T-helper 2 cell treated with Interferon-gamma antibody and Interleukin-4, amounts not matched to agents 100 ng/mL and 5 ng/mL, for 36 hours (primary cell): ENCODE measurements around the gene SLC2A9. TPM values are rescaled to one million over a fixed set of nuclear protein-coding genes. Genes with fewer than 3 reads are reported as not detected.

Source experiments
- intact Hi-C: fragments of 100-400 bp; cut with micrococcal nuclease; formaldehyde crosslinking; loops from one replicate; pipeline ENCODE4 v1.15.1; 2023
- total RNA-seq: library from RNA; stranded (reverse); gene quantifications from 2 replicates; pipeline ENCODE4 v1.2.3, GENCODE V29; 2022

The SLC2A9 gene
- total RNA-seq: 3.1 and 3.2 TPM in 2 replicates

GRCh38 chr4:10020871-10021652 lies at the start of gene SLC2A9:
Gene SLC2A9, minus strand, starts transcription at chr4:10021497. Its CDS starts 68 bp downstream, at chr4:10021429.
- intact Hi-C loops: no loop called here

GRCh38 chr4:10069075-10069642 lies 47.9 kb upstream of the SLC2A9 start:
- intact Hi-C loops: no loop called here

- intact Hi-C loops: no loop called here
Measured at GRCh38 chr4:10066670-10067651, 45.7 kb upstream of the SLC2A9 start.

- intact Hi-C loops: no loop called here
Measured at GRCh38 chr4:10066206-10066605, 44.9 kb upstream of the SLC2A9 start.

DNA sequence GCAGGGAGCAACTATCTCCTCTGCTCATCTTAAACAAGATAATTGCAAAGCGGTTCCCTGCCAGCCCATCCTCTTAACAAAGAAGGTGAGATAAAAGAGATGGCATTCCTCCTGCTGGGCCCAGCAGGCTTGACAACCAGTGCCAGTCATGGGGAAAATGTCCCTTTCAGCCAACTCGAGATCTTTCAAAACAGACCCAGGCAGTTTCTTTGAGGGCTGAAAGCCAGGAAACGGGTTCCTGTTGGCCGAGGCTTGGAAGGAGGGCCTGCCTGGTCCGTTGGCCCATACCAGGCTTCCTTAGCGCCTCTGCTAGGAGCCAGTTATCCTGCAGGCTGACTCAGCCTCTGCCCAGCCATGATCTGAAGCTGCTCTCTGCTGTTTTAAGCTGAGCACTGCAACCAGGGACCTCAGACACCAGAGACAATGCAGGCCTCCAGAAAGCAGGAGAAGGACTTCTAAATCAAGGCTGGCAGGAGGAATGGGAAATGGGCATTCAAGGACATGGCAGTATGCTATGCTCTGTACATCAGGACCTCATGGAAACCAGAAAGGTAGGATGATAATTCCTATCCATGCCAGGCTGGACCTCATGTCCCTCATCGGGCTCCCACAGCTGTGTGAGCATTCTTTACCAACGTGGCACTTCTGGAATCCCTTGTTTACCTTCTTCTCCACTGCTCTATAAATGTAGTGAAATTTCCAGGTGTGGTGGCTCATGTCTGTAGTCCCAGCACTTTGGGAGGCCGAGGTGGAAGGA lies 42.4 kb upstream of the SLC2A9 start:
- intact Hi-C loops: no loop called here

- intact Hi-C loops: no loop called here
Measured at GRCh38 chr4:10061650-10062415, 40.5 kb upstream of the SLC2A9 start.

DNA sequence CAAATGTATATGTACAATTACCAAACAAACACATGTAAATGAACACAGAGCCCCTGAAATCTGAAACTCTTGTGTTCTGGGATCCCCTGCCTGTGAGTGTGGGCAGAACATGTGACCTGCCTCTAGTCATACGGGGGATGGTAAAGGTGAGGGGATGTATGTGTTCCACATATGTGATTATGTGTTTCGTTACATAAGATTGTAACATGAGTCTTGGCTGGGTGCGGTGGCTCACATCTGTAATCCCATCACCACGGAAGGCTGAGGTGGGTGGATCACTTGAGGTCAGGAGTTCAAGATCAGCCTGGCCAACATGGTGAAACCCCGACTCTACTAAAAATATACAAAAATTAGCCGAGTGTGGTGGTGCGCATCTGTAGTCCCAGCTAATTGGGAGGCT lies 37.1 kb upstream of the SLC2A9 start:
- intact Hi-C loops: no loop called here

GRCh38 chr4:10057023-10057395 lies 35.7 kb upstream of the SLC2A9 start:
- intact Hi-C loops: no loop called here

GRCh38 chr4:10056334-10057022 lies 35.2 kb upstream of the SLC2A9 start:
- intact Hi-C loops: no loop called here

- intact Hi-C loops: no loop called here
Measured at GRCh38 chr4:10055871-10056270, 34.6 kb upstream of the SLC2A9 start.

DNA sequence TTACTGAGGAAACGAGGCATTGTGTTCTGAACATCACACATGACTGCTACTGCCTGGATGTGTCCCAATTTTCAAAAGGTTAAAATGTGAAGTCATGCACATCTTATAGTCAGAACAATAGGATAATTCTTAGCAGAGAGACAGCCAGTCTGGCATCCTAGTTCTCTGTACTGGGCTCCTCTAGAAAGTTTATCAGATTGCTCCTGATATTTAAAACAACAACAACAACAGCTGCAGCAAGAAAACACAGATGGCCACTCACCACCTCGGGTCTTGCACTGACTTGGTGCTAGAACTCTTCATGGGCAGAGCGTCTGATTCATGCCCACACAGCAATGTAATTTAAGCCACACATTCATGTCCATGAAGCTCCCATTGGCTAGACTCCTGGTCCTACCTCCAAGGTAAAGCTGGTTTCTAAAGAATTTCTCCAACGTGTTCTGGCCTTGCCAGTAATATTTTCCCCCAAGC lies 33.3 kb upstream of the SLC2A9 start:
- intact Hi-C loops: no loop called here

DNA sequence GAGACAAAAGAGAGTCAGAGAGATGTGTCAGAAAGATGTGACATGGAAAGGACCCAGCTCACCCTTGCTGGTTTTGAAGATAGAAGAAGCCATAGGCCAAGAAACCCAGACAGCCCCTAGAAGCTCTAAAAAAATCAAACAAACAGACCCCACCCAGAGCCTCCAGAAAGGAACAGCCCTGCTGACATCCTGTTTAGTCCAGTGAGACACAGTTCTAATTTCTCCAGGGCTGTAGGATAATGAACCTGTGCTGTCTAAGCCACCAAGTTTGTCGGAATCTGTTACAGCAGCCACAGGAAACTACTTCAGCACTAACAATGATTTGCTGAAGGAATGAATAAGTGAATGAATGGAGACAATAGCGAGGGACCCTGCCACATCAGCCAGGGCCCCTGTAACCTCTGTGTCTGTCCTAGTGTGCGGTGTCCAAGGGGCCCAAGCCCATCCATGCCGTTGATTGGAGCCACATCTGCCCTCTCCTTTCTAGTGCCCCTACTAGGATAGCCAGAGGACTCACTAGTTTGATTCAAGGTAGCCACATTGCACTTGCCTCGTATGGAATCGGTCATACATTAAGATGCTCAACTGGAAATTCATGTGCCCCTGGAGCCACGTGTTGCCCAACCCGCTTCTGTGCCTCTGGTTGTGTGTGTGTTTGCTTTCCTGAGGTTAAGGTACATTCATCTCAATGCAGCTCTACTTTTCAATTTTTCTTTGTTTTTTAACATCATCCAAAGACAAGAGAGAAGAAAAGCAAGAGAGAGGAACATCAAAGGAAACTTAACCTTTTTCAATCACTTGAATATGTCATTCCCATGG lies 32.5 kb upstream of the SLC2A9 start:
- intact Hi-C loops: no loop called here

DNA sequence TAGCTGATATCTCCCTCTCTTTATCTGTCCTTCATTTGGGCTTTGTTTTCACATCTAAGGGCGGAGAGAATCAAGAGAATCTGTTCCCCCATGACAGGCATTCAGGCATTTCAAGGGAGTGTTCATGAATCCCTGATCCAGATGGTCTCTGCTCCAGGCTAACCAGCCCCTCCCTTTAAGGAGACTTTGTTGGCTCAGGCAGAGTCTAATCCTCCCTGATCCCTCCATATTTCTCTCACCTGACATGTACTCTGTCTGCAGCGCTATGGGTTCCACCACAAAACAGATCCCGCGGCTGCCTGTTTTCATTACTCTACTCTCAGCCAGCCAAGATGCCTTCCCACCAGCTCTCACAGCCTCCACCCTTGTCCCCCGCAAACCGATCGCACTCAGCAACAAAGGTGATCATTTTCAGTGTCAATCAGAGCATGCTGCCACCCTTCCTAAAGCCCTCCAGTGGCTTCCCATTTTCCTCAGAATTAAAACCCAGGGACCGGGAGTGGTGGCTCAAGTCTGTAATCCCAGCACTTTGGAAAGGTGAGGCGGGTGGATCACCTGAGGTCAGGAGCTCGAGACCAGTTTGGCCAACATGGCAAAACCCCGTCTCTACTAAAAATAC lies 30.3 kb upstream of the SLC2A9 start:
- intact Hi-C loops: no loop called here

DNA sequence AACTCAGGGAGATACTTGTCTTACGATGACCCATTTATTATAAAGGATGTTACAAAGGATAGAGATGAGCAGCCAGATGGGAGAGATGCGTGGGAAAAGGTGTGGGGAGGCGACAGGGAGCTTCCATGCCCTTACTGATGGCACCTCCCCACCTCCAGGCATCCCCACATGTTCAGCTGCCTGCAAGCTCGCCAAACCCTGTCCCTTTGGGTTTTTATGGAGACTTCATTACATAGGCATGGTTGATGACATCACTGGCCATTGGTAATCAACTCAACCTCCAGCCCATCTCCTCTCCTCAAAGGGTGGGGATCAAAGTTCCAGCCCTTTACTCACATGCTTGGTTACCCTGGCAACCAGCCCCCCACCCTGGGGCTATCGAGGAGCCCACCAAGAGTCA lies 29.4 kb upstream of the SLC2A9 start:
- intact Hi-C loops: no loop called here

DNA sequence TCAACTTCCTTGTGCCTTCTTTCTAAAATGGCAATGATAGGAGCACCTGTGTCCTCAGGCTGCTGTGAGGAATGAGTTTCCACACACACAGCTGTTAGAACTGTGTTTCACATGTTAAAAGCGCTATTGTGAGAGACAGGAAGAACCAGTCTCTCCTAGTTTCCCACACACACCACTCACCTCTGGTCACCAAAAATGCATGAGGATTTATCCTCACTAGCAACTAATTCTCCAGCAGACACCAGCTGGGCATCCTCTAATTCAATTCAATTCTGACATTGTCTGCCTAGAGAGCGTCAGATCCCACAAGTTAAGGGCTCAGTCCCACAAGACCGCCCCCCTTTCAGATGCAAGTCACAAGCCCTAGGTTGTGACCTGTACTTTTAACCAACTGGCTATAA lies 29.0 kb upstream of the SLC2A9 start:
- intact Hi-C loops: no loop called here

- intact Hi-C loops: no loop called here
Measured at GRCh38 chr4:10048941-10049697, 27.8 kb upstream of the SLC2A9 start.

GRCh38 chr4:10047967-10048366 lies 26.7 kb upstream of the SLC2A9 start:
- intact Hi-C loops: no loop called here

- intact Hi-C loops: no loop called here
Measured at GRCh38 chr4:10046471-10046870, 25.2 kb upstream of the SLC2A9 start.
